ENCODE results near the gene INKA2.
"Not testable (repeated sequence)": the region's sequence is repeated elsewhere in the genome, so short reads cannot be mapped to it uniquely, and the experiment has no call there.

The INKA2 gene

DNA sequence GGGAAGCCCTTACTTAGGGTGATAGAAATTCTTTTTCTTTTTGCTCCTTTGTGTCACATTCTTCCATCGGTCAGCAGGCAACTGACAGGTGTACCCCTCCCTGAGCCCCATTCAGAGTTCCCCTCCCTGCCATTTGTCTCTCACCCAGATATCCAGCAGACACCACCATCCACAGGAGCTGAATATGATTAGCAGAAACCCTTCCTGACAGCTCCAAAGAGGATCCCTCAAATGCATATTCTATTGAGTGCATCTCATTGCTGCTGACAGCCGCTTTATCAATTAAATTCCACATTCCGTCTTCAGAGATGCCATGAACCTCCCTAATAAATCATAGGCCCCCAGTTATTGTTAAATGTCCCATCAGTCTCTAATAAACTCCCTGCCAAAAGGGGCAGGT is 10.4 kb upstream of the INKA2 start:
- no peaks in the 10 kb centered on the region for H3K36me3 ChIP-seq (ENCODE audit: control insufficient read depth, insufficient read depth, low read length, severe bottlenecking)
- DNase-seq (ENCODE audit: low read depth): no peak

DNA sequence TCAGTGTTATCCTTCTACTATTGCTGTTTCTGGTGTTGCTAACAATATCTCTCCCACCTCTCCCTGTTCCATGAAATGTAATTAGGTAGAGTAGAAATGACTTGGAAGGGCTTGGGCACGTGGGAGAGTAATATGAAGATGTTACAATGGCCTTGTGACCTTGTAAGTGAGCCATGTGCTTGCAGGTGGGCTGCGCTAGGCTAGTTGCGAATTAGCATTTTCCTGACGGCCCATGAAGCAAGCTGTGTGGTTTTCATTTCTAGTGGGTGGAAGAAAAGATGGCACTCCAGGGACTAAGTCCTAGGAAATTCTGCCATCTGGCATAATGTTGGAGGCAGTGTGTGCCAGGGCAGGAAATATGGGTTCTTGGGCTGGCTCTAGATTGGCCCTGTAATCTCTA is 8.8 kb upstream of the INKA2 start:
- H3K9me3 ChIP-seq (ENCODE audit: control insufficient read depth, low read length): no peaks in the 10 kb centered on the region
- no peaks in the 10 kb centered on the region for H3K27me3 ChIP-seq (replicated peaks; ENCODE audit: control insufficient read depth, insufficient read depth, low read length)
- H3K4me3 ChIP-seq (ENCODE audit: low read length): no peak overlapping the region
- no peak overlapping the region for H3K9ac ChIP-seq (ENCODE audit: low read length)
- no peaks in the 10 kb centered on the region for H3K36me3 ChIP-seq (ENCODE audit: control insufficient read depth, insufficient read depth, low read length, severe bottlenecking)
- no peak for DNase-seq (ENCODE audit: low read depth)
- H3K4me1 ChIP-seq (ENCODE audit: control insufficient read depth, insufficient read depth, low read length): peaks cover 3% of the 10 kb centered on the region

More for the DNA sequence above, 10.4 kb upstream of the INKA2 start:
- H3K27me3 ChIP-seq (replicated peaks; ENCODE audit: control insufficient read depth, insufficient read depth, low read length): no peaks in the 10 kb centered on the region
- peaks cover 2% of the 10 kb centered on the region for H3K4me1 ChIP-seq (ENCODE audit: control insufficient read depth, insufficient read depth, low read length)
- H3K9me3 ChIP-seq (ENCODE audit: control insufficient read depth, low read length): no peaks in the 10 kb centered on the region
- no peak overlapping the region for H3K9ac ChIP-seq (ENCODE audit: low read length)
- no peak overlapping the region for H3K4me3 ChIP-seq (ENCODE audit: low read length)

DNA sequence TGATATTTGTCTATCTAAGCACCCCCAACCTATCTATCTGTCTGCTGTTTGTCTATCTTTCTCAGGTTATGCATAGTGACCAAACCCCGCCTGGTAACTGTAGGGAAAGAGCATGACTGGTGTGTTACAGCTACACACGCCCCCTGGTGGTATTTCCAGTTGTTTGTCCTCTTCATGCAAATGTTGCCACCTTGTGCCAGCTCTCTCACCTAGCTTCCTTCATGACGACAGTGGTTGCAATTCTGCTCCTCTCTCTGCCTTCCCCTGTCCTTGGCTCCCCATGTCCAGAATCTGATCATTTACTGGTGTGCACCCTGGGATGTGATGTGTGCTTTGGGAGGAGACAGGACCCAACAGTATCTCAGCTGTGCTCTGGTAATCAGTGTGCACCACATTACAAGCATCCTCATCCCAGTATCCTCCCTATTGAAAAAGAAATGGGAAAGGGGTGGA is 8.1 kb upstream of the INKA2 start:
- H3K27me3 ChIP-seq (replicated peaks; ENCODE audit: control insufficient read depth, insufficient read depth, low read length): no peaks in the 10 kb centered on the region
- H3K4me3 ChIP-seq (ENCODE audit: low read length): no peak overlapping the region
- H3K9ac ChIP-seq (ENCODE audit: low read length): no peak overlapping the region
- H3K9me3 ChIP-seq (ENCODE audit: control insufficient read depth, low read length): no peaks in the 10 kb centered on the region
- DNase-seq (ENCODE audit: low read depth): peak; percentile 89
- H3K36me3 ChIP-seq (ENCODE audit: control insufficient read depth, insufficient read depth, low read length, severe bottlenecking): no peaks in the 10 kb centered on the region
- peaks cover 3% of the 10 kb centered on the region for H3K4me1 ChIP-seq (ENCODE audit: control insufficient read depth, insufficient read depth, low read length)

DNA sequence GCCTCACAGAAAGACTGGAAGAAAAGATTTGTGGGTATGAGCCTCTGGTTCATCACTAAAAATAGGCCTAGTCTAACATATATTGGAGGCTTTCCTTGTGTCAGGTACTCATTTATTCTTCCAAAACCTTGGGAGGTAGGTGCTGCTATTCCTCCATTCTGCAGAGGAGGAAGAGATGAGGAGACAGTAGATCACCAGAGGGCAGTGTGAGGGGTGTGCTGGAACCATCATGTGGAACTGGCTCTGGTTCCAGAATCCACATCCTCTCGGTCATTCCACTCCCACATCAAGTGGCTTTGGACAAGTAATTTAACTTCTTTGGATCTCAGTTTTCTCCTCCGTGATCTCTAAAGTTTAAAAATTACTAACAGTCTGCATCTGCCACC is 7.4 kb upstream of the INKA2 start:
- Histone ChIP-seq H3K27me3 (replicated peaks; ENCODE audit: control insufficient read depth, insufficient read depth, low read length) (no peaks in the 10 kb centered on the region), H3K4me3 (ENCODE audit: low read length) (no peak overlapping the region), H3K4me1 (ENCODE audit: control insufficient read depth, insufficient read depth, low read length) (peaks cover 3% of the 10 kb centered on the region), H3K9me3 (ENCODE audit: control insufficient read depth, low read length) (no peaks in the 10 kb centered on the region), H3K36me3 (ENCODE audit: control insufficient read depth, insufficient read depth, low read length, severe bottlenecking) (no peaks in the 10 kb centered on the region), H3K9ac (ENCODE audit: low read length) (no peak overlapping the region)
- DNase-seq (ENCODE audit: low read depth): no peak

DNA sequence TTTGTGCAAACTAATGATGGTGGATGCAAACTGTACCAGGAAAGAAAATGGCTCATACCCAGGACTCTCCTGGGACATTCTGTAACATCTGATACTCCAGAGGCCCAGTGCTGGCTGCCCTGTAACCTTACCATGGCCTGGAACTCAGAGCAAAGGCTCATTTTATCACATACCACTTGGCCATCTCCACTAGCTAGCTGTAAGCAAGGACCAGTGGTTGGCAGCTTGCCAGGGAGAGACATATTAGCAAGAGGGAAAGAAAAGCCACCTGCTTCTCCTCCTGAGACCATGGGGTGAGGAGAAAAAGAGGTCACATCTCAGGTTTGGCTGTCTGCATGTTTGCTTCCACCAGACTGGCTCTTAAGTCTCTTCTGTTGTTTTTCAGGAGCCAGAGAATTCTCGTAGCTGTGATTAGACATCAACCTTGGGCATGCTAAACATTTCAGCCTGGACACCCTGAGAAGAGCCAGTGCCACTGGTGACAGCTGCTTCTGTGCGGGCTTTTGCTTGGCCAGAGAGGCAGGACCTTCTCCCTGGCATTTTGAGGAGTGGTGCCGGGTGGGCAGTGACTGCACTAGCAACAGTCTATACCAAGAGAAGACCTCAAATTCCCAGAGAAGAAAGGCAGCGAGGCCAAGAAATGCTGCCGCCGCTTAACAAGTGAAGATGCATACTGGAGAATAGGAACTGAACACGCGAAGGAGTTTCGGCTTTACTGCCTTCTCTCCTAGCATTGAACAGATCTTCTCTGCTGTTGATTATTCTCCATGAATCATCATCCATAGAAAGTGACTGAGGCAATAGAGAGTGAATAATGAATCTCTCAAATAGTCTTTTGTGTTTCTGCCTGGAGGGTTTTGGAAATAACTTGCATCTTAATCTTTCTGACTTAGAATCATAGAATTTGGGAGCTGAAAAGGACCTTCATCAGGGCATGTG is 6.7 kb upstream of the INKA2 start:
- peak; percentile 36 for DNase-seq (ENCODE audit: low read depth)
- H3K4me3 ChIP-seq (ENCODE audit: low read length): no peak overlapping the region
- no peaks in the 10 kb centered on the region for H3K36me3 ChIP-seq (ENCODE audit: control insufficient read depth, insufficient read depth, low read length, severe bottlenecking)
- no peak overlapping the region for H3K9ac ChIP-seq (ENCODE audit: low read length)
- H3K27me3 ChIP-seq (replicated peaks; ENCODE audit: control insufficient read depth, insufficient read depth, low read length): no peaks in the 10 kb centered on the region
- H3K4me1 ChIP-seq (ENCODE audit: control insufficient read depth, insufficient read depth, low read length): peaks cover 3% of the 10 kb centered on the region
- no peaks in the 10 kb centered on the region for H3K9me3 ChIP-seq (ENCODE audit: control insufficient read depth, low read length)

DNA sequence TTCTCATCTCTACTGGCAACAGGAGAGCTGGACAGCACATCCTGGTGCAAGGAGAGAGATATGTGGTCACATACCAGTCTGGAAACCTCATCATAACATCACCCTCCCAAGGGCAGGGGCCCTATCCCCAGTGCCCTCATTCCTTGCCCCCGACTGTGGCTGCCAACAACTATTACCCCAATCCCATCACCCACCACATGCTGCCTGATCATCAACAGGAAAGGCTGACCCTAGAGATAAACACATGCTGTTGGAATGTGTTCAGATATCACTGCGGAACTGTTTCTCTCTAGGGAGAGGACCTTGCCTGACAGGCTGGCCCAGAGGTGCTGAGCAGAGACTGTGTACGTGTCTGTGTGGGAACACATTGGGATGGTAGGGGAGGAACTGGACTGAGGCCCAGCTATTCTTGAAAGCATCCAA is 4.5 kb upstream of the INKA2 start:
- H3K27me3 ChIP-seq (replicated peaks; ENCODE audit: control insufficient read depth, insufficient read depth, low read length): no peaks in the 10 kb centered on the region
- H3K36me3 ChIP-seq (ENCODE audit: control insufficient read depth, insufficient read depth, low read length, severe bottlenecking): no peaks in the 10 kb centered on the region
- peaks cover 9% of the 10 kb centered on the region for H3K4me1 ChIP-seq (ENCODE audit: control insufficient read depth, insufficient read depth, low read length)
- no peaks in the 10 kb centered on the region for H3K9me3 ChIP-seq (ENCODE audit: control insufficient read depth, low read length)
- peak; percentile 38 for DNase-seq (ENCODE audit: low read depth)
- H3K4me3 ChIP-seq (ENCODE audit: low read length): no peak overlapping the region
- no peak overlapping the region for H3K9ac ChIP-seq (ENCODE audit: low read length)

DNA sequence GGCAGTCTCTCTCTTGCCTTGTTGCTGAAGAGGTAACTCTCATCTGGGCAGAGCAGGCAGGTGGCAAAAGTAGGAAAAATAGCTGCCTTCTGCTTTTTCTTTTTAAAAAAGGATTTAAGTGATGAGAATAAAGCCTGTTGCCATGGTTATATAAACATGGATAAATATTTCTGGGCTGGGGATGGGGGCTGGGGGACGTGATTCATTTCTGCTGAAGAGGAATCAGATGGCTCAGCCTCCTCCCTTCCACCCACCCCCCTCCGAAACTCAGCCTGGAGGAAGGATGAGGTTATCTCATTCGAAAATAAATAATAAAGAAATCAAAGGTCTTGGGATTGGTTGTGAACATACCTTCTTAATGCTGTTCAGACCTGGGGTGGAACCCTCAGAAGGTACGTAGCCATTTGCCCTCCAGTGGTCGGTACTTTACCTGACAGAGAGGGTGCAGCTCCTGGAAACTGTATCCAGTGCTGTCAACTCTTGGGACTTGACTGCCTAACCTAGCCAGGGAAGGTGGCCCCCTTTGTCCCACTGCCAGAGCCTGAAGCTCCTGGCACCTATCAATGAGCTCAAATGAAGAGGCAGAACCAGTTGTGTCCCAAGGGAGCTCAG is 3.8 kb upstream of the INKA2 start:
- H3K4me1 ChIP-seq (ENCODE audit: control insufficient read depth, insufficient read depth, low read length): peaks cover 11% of the 10 kb centered on the region
- H3K36me3 ChIP-seq (ENCODE audit: control insufficient read depth, insufficient read depth, low read length, severe bottlenecking): no peaks in the 10 kb centered on the region
- no peak overlapping the region for H3K4me3 ChIP-seq (ENCODE audit: low read length)
- DNase-seq (ENCODE audit: low read depth): no peak
- H3K9me3 ChIP-seq (ENCODE audit: control insufficient read depth, low read length): no peaks in the 10 kb centered on the region
- H3K9ac ChIP-seq (ENCODE audit: low read length): no peak overlapping the region
- no peaks in the 10 kb centered on the region for H3K27me3 ChIP-seq (replicated peaks; ENCODE audit: control insufficient read depth, insufficient read depth, low read length)

DNA sequence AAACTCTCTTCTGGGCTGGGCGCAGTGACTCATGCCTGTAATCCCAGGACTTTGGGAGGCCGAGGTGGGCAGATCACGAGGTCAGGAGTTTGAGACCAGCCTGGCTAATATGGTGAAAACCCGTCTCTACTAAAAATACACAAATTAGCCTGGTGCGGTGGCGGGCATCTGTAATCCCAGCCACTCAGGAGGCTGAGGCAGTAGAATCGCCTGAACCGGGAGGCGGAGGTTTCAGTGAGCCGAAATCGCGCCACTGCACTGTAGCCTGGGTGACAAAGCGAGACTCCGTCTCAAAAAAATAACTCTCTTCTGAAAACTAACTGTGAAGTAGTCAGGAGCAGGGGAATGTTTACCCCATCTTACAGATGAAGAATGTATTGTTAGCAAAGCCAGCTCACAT is 3.1 kb upstream of the INKA2 start:
- H3K36me3 ChIP-seq (ENCODE audit: control insufficient read depth, insufficient read depth, low read length, severe bottlenecking); H3K9me3 ChIP-seq (ENCODE audit: control insufficient read depth, low read length); H3K9ac ChIP-seq (ENCODE audit: low read length); H3K4me3 ChIP-seq (ENCODE audit: low read length); H3K27me3 ChIP-seq (replicated peaks; ENCODE audit: control insufficient read depth, insufficient read depth, low read length); DNase-seq (ENCODE audit: low read depth): not testable (repeated sequence)
- peaks cover 19% of the 10 kb centered on the region for H3K4me1 ChIP-seq (ENCODE audit: control insufficient read depth, insufficient read depth, low read length)

DNA sequence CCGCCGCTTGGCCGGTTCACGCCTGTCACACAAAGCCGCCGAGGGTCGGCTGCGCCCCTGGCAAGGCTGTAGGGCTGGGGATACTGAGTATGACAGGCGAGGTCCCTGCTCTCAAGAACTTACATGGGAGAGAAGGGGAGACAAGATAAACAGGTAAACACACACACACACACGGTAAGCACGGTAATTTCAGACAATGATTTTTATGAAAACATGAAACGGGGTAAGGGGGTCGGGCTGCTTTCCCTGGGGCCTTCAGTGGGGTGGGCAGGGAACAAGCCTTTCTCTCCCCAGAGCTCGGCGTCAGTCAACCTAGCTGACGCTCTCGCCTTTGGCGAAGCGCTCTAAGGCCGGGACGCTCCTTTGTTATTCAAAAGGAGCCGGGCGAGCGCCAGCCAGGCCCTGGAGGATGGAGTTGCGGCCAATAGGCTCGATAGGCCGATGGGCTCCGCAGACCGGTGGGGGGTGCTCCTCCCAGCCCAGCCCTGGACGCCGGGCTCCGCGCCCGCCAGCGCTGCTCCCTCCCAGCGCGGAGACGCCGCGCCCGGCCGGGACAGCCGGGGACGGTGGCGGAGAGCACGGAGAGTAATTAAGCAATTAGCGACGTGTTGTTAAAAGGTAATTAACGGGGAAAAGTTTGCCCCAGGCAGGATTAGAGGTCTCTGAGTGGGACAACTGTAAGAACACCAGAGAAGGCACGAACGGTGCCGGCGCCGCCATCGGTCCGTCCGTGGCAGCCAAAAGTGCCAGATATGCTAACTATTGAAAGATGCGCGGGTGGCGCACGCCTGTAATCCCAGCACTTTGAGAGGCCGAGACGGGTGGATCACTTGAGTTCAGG is 950 bp upstream of the INKA2 start:
- DNase-seq (ENCODE audit: low read depth): peak; percentile 83
- no peaks in the 10 kb centered on the region for H3K36me3 ChIP-seq (ENCODE audit: control insufficient read depth, insufficient read depth, low read length, severe bottlenecking)
- peaks cover 40% of the 10 kb centered on the region for H3K4me1 ChIP-seq (ENCODE audit: control insufficient read depth, insufficient read depth, low read length)
- H3K9ac ChIP-seq (ENCODE audit: low read length): peak overlapping the region; percentile 89
- no peaks in the 10 kb centered on the region for H3K27me3 ChIP-seq (replicated peaks; ENCODE audit: control insufficient read depth, insufficient read depth, low read length)
- H3K4me3 ChIP-seq (ENCODE audit: low read length): peak overlapping the region; percentile 86
- H3K9me3 ChIP-seq (ENCODE audit: control insufficient read depth, low read length): no peaks in the 10 kb centered on the region

DNA sequence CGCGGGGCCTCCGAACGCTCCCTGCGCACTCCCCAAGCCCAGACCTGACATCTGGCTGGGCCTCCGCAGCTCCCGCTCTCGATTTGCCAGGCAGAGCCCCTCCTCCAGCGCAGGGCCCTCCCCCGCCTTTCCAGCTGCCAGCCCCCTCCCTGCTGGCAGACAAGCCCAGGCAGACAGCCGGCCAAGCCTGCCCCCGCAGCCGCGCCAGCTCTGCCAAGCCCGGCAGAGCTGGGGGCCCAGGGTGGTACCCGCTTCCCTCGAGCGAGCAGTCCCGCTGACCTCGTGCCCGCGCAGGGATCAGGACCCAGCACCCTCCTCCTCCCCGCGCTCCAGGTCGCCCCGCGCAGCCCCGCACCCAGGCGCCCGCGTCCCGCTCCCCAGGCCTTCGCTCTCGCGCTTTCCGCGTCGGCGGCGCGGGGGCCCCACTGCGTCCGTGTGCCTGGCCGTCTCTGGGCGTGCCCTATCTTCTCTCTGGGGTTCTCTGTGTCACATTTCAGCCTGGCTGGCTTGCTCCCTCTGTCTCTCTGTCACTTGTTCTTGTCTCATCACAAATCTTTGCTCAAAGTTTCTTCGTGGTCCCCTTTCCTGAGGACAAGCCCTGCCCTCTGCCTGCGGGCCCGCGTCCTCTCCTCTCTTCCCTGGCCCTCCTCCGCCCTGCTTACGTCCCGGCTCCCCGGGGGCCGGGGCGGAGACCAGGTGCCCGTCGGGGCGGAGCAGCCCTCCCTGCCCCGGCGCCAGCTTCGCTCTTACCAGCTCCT is 580 bp downstream of the INKA2 start:
- Histone ChIP-seq H3K27me3 (replicated peaks; ENCODE audit: control insufficient read depth, insufficient read depth, low read length) (no peaks in the 10 kb centered on the region), H3K9ac (ENCODE audit: low read length) (peak overlapping the region; percentile 89), H3K4me1 (ENCODE audit: control insufficient read depth, insufficient read depth, low read length) (peaks cover 53% of the 10 kb centered on the region), H3K9me3 (ENCODE audit: control insufficient read depth, low read length) (no peaks in the 10 kb centered on the region), H3K4me3 (ENCODE audit: low read length) (peak overlapping the region; percentile 86), H3K36me3 (ENCODE audit: control insufficient read depth, insufficient read depth, low read length, severe bottlenecking) (no peaks in the 10 kb centered on the region)
- peak; percentile 85 for DNase-seq (ENCODE audit: low read depth)

Measured in adipocyte (in vitro differentiated cells).